Stimulated activated CD4-positive, alpha-beta T cell treated with anti-CD3 and anti-CD28 coated beads, Interleukin-12 subunit alpha, Interleukin-12 subunit beta, amount 100 ng/mL, for 24 hours (primary cell): Measurements from ENCODE around the gene RAB30.
"Not testable (repeated sequence)": the region's sequence is repeated elsewhere in the genome, so short reads cannot be mapped to it uniquely, and the experiment has no call there.

Source experiments
- DNase-seq, 2 experiments: peaks; one replicate each; pipeline ENCODE4 v3.0.0-alpha.2; 2020; ENCODE audit warnings: low read depth in 2 of 2

Gene RAB30

DNA sequence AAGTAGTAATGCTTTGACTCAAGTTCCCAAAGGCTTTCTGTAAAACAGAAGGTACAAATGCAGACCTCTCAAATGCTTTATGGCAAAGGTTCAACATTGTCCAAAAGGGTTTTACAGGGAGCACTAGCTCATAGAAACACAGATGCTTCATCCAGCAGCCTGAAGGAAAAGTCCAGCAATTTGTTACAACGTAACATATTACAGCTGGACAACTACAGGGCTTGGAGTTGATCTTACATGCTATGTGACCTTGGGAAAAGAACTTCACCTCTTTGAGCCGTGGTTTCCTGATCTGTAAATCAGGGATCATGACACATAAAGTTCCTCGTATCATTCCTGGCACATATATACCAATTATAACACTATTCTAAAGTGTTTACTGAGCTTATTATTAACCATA is 85.3 kb downstream of the RAB30 start:
- DNase-seq, result no peak

DNA sequence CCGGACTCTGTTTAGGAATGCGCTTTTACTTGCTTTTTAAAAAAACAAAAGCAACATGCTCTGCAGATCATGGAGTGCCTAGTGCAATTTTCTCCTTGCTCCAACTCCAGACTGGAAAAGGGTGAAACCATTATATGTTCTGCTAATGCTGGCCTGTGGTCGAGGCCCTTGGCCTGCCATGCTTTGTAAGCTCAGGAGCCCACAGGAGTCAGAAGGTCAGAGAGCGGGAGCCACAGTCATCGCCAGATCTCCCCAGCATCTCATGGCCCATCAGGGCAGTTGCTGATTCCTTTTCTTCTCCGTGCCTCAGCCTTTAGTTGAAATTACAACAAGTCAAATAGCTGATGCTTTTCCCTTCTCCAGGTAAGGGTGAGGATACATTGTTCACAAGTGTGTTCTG is 89.8 kb downstream of the RAB30 start:
- no peak for DNase-seq

- no peak for DNase-seq
Observed at GRCh38 chr11:82980947-82981346, 90.8 kb downstream of the RAB30 start.

DNA sequence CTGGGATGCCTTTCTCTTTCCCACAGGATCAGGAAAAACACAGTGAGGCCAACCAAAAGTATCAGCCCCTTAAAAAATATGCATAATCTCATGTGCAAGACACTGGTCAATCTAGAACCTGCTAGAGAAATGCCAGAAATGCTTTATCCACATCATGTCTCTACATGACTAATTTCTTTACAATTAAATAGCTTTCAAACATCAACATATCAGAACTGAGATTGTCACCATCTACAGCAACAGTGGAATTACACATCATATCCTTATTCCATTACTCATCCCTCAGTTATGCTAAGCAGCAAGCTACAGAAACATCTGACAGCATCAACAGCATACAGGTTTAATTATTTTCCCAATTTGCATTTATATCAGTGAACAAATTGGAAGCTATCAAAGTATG is 91.4 kb downstream of the RAB30 start:
- DNase-seq, result no peak

DNA sequence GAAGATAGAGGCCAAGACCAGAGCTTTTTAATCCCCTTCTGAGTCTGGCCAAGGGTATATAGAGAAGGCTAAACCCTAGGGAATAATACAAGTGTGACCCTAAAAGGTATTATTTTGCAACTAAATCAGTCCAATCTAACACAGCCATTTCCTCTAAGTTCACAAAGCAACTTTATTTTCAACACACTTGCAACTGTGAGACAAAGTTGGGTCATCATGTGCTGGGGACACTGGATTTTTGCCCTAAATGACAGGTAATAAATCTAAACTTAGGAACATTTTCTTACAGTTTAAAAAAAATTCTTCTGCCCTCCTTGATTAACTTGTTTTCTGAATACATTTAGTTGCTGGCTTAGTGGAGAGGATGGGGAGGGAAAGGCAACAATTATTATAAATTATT is 91.9 kb downstream of the RAB30 start:
- DNase-seq, result no peak

DNA sequence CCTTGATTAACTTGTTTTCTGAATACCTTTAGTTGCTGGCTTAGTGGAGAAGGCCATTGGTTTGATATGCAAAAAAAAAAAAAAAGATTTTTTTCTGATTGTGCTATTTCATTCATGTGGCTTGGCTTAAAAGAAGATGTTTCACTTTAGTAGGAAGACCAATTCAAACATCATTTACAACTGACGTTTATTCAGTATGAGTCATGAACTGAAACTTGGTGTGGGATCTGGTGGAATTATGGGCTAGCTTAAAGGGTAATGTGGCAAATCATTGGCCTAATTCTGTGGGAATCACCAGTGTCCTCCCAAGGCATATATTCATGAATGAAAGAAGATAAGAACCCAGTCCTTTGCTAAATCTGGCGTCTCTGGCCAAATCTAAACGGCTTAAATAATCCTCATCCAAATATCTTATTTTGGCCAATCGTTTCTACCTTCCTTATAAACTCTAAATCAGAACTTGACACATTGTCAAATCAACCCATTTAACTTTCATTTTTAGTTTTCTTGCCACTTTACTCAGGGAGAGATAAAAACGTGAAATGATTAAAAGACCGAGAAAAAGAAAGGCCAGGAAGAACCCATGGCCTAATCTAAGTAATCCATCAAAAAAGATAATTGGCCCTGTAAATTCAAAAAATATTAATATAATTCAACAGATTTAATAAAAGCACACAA is 93.1 kb downstream of the RAB30 start:
- no peak for DNase-seq

GRCh38 chr11:82976786-82977185 is 94.9 kb downstream of the RAB30 start:
- DNase-seq, result no peak

GRCh38 chr11:82975882-82976281 is 95.8 kb downstream of the RAB30 start:
- no peak for DNase-seq

DNA sequence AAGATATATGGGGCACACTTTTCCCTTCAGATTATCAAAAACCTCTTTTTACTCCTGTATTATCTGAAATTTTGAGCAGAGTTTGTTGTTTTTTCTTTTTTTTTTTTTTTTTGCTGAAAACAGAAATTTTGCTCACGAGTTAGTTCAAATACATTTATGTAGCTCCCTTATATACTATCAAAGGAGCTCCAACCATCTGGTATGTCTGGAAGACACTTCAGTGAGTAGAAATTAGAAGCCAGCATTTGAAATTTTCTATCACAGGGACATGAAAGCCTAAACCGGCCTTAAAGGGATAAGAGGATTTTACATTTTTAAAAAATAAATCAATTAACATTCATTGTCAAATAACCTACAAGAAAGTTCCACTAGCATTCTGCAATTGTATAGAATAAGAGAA is 96.8 kb downstream of the RAB30 start:
- DNase-seq, result no peak

DNA sequence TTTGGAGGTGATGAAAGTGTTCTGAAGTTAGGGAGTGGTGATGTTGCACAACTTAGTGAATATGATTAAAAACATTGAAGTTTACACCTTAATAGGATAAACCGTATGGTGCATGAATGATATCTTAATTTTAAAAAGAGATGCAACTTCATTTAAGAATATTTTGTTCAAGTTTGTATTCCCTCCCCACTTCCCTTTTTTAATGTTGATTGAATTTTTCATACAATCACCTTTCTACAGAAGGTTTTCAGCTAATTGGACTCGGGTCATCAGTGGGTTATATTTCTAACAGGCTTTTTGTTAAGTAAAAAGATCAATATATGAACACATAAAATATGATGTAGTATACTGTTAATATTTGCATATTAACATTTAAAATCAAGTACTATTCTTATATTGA is 97.6 kb downstream of the RAB30 start:
- DNase-seq, result no peak

- DNase-seq, result no peak
Observed at GRCh38 chr11:82972103-82972502, 99.6 kb downstream of the RAB30 start.

- peak in 1 of 2 experiments; percentile 23 for DNase-seq
Observed at GRCh38 chr11:82971519-82971946, 100.2 kb downstream of the RAB30 start.

DNA sequence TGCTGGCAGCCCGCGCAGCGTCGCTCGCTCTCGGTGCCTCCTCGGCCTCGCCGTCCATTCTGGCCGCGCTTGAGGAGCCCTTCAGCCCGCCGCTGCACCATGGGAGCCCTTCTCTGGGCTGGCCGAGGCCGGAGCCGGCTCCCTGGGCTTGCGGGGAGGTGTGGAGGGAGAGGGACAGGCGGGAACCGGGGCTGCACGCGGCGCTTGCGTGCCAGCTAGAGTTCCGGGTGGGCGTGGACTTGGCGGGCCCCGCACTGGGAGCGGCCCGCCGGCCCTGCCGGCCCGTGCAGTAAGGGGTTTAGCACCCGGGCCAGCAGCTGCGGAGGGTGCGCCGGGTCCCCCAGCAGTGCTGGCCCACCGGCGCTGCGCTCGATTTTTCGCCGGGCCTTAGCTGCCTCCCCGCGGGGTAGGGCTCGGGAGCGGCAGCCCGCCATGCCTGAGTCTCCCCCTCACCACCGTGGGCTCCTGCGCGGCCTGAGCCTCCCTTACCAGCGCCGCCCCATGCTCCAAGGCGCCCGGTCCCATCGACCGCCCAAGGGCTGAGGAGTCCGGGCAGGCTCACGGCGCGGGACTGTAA is 101.1 kb downstream of the RAB30 start:
- not testable (repeated sequence) for DNase-seq

GRCh38 chr11:82969811-82970210 is 101.9 kb downstream of the RAB30 start:
- no peak for DNase-seq

DNA sequence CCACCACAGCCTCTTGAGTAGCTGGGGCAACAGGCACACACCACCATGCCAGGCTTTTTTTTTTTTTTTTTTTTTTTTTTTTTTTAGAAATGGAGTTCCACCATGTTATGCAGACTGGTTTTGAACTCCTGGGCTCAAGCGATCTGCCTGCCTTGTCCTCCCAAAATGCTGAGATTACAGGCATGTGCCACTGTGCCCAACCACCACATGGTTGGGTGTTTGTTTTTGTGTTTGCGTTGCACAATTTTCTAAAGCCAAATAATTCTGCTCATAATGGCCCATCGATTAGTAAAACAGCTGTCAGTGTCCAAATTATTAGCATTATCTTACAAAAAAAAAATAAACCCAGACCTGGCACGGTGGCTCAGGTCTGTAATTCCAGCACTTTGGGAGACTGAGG is 104.3 kb downstream of the RAB30 start:
- DNase-seq, result no peak

DNA sequence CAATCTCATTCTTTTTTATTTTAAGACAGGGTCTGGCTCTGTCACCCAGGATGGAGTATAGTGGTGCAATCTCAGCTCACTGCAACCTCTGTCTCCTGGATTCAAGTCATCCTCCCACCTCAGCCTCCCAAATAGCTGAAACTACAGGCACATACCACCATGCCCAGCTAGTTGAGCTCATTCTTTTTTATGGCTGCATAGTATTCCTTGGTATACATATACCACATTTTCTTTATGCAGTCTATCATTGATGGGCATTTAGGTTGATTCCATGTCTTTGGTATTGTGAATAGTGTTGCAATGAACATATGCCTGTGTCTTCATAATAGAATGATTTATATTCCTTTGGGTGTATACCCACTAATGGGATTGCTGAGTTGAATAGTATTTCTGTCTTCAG is 109.7 kb downstream of the RAB30 start:
- DNase-seq, result not testable (repeated sequence)

- no peak for DNase-seq
Observed at GRCh38 chr11:82960779-82961143, 110.9 kb downstream of the RAB30 start.

DNA sequence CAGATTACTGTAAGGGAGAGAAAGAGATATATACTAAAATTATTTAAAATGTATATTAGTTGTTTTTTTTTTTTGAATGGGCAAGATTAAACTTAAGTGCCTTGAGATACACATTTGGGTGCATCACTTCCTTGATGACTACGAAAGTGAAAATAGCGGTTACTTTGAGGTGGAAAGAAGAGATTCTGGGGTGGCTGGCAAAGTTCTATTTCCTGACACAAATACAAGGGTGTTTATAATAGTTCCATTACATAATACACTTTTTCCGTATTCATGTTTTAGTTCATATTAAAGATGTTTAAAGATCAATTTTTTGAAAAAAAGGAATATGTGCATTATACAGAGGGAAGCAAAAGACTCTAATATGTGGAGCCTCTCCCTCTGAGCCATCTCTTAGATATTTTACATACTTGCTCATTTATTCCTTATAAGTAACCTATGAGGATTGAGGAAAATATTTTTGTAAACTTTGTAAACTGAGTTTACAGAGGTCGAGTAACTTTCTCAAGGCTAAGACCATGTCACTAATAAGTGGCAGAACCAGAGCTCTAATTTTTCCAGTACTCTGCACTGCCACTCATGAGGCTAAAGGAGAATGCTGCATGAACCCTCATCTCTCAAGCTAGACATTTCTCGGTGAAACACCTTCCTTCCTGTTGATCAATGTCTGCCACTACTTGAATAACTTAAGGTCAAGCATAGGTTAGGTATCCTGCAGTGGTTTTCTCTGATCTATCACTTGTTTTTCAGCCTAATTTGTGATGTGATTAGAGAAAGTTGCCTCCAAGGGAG is 111.5 kb downstream of the RAB30 start:
- no peak for DNase-seq

GRCh38 chr11:82955736-82956453 is 115.8 kb downstream of the RAB30 start:
- DNase-seq, result not testable (repeated sequence)

GRCh38 chr11:82950502-82950901 is 121.2 kb downstream of the RAB30 start:
- not testable (repeated sequence) for DNase-seq

DNA sequence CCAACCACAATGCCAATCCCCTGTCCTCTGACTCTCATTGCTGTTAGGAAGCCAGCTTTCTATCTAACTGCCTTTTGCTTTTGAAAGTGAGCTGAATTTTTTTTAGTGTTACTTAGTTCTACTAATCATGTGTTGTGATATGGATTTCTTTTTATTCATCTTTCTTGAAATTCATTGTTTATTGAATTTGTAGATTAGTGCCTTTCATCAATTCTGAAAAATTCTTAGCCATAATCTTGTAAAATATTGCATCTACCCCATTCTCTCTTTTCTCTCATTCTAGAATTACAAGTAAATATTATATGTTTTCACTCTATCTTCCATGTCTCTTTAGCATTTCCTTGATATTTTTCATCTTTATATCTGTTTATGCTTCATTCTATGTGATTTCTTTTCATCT is 122.3 kb downstream of the RAB30 start:
- DNase-seq, result no peak

DNA sequence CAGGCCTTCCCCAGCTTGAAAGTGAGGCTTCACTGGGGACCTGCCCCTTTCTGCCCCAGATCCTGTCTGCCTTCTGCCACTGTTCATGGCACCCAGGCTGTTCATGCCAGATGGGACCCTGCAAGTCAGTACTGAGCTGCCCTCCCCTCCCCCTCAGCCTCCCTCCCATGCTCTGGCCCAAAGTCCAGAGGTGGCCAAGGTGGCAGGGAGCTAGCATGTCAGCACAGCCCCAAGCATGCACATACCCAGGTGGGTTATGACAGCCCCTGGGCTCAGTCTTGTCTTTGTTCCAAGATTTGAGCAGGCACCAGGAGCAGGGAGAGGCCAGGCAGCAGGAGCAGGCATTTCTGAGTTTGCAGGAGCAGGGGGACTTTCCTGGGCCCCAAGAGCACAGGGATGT is 126.0 kb downstream of the RAB30 start:
- no peak for DNase-seq
